Esophagus muscularis mucosa (tissue), 4 donors: ENCODE data around the gene SRRM4. TPM values are rescaled to one million over a fixed set of nuclear protein-coding genes. Genes with fewer than 3 reads are reported as not detected.

ENCODE experiments used
- DNase-seq: peaks from one replicate; pipeline ENCODE4 v3.0.0-alpha.2; 2017; ENCODE audit errors: extremely low spot score
- H3K27ac ChIP-seq, 4 donors: fragments of 200-600 bp; sonication (generic); replicated peaks in 1 of 4; 1 replicate in 3 of 4; 2 replicates in 1 of 4; pipeline ENCODE4 v1.5.1; 2016 to 2019; ENCODE audit warnings: mild to moderate bottlenecking in 1 of 4
- H3K27me3 ChIP-seq, 4 donors: fragments of 200-600 bp; sonication (generic); one replicate each; pipeline versions ENCODE4 v1.5.1 to v1.6.0; 2016 to 2019
- H3K36me3 ChIP-seq, 4 donors: fragments of 200-600 bp; sonication (generic); one replicate each; pipeline ENCODE4 v1.5.1; 2016 to 2019
- H3K4me1 ChIP-seq, 4 donors: fragments of 200-600 bp; sonication (generic); one replicate each; pipeline ENCODE4 v1.5.1; 2016 to 2019
- H3K4me3 ChIP-seq, 4 donors: fragments of 200-600 bp; sonication (generic); 1 replicate in 2 of 4; 2 replicates in 2 of 4; pipeline ENCODE4 v1.5.1; 2016 to 2019; ENCODE audit warnings: mild to moderate bottlenecking in 4 of 4, moderate library complexity in 1 of 4
- H3K9me3 ChIP-seq, 4 donors: fragments of 200-600 bp; sonication (generic); 1 replicate in 3 of 4; 2 replicates in 1 of 4; pipeline ENCODE4 v1.5.1; 2016 to 2019
- EP300 ChIP-seq: sonication (generic); formaldehyde crosslinking; IDR thresholded peaks from one replicate; pipeline ENCODE4 v1.6.1; 2017; ENCODE audit warnings: antibody characterized with exemption
- POLR2A ChIP-seq: fragments of 450-650 bp; IDR thresholded peaks from one replicate; pipeline ENCODE4 v1.6.1; 2017; ENCODE audit warnings: antibody characterized with exemption, moderate library complexity, mild to moderate bottlenecking, low read depth
- POLR2AphosphoS5 ChIP-seq, 2 donors: sonication (generic); formaldehyde crosslinking; IDR thresholded peaks; one replicate each; pipeline ENCODE4 v1.6.1; 2017; ENCODE audit warnings: antibody characterized with exemption in 2 of 2
- WGBS: methylation state at CpG from one replicate; pipeline ENCODE4 v1.1.5; 2018; 5-methylcytosine and 5-hydroxymethylcytosine counted together
- intact Hi-C: fragments of 100-400 bp; cut with DNase I; formaldehyde crosslinking; loops from one replicate; pipeline ENCODE4 v1.15.1; 2023
- total RNA-seq, 4 donors: library from RNA; depleted of rRNA; stranded (reverse); fragments of >200 nt; gene quantifications; one replicate each; pipeline versions ENCODE4 v1.1.0 to v1.2.1, GENCODE V29; 2016
- TF ChIP-seq, protein P1 (sequence below), 3 experiments: fragments of 200-600 bp in 2 of 3; fragments of 450-650 bp in 1 of 3; sonication (generic) in 2 of 3; IDR thresholded peaks; one replicate each; pipeline ENCODE4 v1.5.1; 2017 to 2019; ENCODE audit warnings: antibody characterized with exemption in 3 of 3, mild to moderate bottlenecking in 2 of 3, moderate library complexity in 1 of 3

SRRM4 gene
- total RNA-seq, 4 donors from 2014 or later = not detected

DNA sequence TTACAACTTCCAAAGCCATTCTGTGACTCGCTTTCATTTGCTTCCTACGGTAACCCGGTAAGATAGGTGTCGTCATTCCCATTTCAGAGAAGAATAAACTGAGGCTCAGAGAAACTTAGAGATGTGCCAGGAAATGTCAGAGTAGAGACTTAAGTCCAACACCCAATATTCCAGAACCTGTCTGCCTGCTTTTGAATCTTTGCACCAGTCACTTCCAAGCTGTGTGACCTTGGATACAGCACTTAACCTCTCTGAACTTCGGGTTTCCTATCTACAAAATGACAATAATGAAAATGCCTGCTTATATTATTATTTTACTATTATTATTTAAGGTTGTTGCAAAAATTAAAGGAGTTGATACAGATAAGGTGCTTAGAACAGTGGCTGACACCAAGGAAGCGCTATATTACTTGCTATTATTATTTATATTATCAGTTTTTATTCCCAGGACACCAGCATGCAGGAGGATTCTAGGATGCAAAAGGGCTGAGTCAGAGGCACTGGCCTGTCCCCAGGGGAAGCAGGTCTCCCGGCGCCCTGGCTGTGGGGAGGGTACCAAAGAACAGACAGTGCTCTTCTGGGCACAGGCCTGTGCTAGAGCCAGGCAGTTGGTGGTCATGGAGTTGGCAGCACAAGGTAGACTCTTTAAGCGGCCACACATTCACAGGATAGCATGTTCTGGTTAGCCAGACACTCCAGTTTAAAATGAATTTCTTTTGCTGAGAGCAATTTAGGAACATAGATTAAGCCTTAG is 202.8 kb downstream of the SRRM4 start:
- peaks cover 0 to 23% (median 21%) of the 10 kb centered on the region in 4 donors for H3K36me3 ChIP-seq
- no peak for DNase-seq
- TF ChIP-seq POLR2AphosphoS5 (IDR thresholded peaks at IDR 0.05) = peak; percentile 40 to 72
- TF ChIP-seq EP300 = no peak
- TF ChIP-seq POLR2A = no peak
- peak overlapping the region; percentile 86 to 98 (median 96) for H3K27ac ChIP-seq
- peaks cover 0 to 5% (median under 1%) of the 10 kb centered on the region in 4 donors for H3K27me3 ChIP-seq
- intact Hi-C loops = no loop called here
- H3K9me3 ChIP-seq = no peaks in the 10 kb centered on the region
- H3K4me3 ChIP-seq = peak overlapping the region; percentile 68 to 90 (median 73)
- 47% methylated on average over 9 of the region's 9 CpGs for WGBS
- H3K4me1 ChIP-seq = peaks cover 29 to 84% (median 70%) of the 10 kb centered on the region in 4 donors

GRCh38 chr12:119195256-119195655 is 213.9 kb downstream of the SRRM4 start:
- H3K27ac ChIP-seq = peak overlapping the region in 3 of 4 donors; percentile 82 to 95 (median 85)
- H3K4me1 ChIP-seq = peaks cover 7 to 39% (median 30%) of the 10 kb centered on the region in 4 donors
- peaks cover 28 to 59% (median 49%) of the 10 kb centered on the region in 4 donors for H3K36me3 ChIP-seq

DNA sequence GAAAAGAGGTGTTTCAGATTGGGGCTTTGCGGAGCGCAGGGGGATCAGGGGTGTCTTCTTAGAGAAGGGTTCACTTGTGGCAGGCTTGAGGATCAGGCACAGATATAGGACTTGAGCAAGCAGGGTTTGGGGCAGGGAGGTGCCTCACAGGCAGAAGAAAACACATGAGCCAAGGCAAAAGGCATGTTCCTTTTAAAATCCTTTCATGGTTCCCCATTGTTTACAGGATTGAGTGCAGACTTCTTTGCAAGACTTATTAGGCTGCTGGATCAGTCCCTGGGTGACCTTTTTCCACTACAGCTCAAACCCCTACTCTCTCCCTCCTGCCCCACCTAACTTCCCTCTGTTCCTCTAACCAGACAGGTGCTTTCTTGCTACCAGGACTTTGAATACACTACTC is 217.1 kb downstream of the SRRM4 start:
- intact Hi-C loops = no loop called here
- no peaks in the 10 kb centered on the region for H3K27me3 ChIP-seq
- no peak overlapping the region for H3K4me3 ChIP-seq
- H3K27ac ChIP-seq = peak overlapping the region; percentile 79 to 95 (median 84)
- DNase-seq = no peak
- no peaks in the 10 kb centered on the region for H3K9me3 ChIP-seq
- WGBS = 85% methylated on average over 2 of the region's 2 CpGs
- peak; percentile 47 to 56 for TF ChIP-seq POLR2AphosphoS5 (IDR thresholded peaks at IDR 0.05)
- TF ChIP-seq POLR2A = no peak
- peaks cover 19 to 32% (median 26%) of the 10 kb centered on the region in 4 donors for H3K36me3 ChIP-seq
- H3K4me1 ChIP-seq = peaks cover 7 to 35% (median 24%) of the 10 kb centered on the region in 4 donors

More at GRCh38 chr12:119195256-119195655, 213.9 kb downstream of the SRRM4 start:
- intact Hi-C loops = no loop called here
- H3K4me3 ChIP-seq = no peak overlapping the region
- 89% methylated on average over 16 of the region's 16 CpGs for WGBS
- H3K27me3 ChIP-seq = no peaks in the 10 kb centered on the region
- no peak for TF ChIP-seq EP300
- H3K9me3 ChIP-seq = no peaks in the 10 kb centered on the region
- DNase-seq = no peak

GRCh38 chr12:119200601-119201000 is 219.3 kb downstream of the SRRM4 start:
- H3K36me3 ChIP-seq = peaks cover 0 to 11% (median 5%) of the 10 kb centered on the region in 4 donors
- H3K4me3 ChIP-seq = no peak overlapping the region
- no peaks in the 10 kb centered on the region for H3K27me3 ChIP-seq
- DNase-seq = no peak
- intact Hi-C loops = loop anchor here (10.0 kb wide), 1 partner anchor 124 kb away; no protein-coding TSS in a partner anchor
- TF ChIP-seq, protein P1, sequence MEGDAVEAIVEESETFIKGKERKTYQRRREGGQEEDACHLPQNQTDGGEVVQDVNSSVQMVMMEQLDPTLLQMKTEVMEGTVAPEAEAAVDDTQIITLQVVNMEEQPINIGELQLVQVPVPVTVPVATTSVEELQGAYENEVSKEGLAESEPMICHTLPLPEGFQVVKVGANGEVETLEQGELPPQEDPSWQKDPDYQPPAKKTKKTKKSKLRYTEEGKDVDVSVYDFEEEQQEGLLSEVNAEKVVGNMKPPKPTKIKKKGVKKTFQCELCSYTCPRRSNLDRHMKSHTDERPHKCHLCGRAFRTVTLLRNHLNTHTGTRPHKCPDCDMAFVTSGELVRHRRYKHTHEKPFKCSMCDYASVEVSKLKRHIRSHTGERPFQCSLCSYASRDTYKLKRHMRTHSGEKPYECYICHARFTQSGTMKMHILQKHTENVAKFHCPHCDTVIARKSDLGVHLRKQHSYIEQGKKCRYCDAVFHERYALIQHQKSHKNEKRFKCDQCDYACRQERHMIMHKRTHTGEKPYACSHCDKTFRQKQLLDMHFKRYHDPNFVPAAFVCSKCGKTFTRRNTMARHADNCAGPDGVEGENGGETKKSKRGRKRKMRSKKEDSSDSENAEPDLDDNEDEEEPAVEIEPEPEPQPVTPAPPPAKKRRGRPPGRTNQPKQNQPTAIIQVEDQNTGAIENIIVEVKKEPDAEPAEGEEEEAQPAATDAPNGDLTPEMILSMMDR (IDR thresholded peaks at IDR 0.05) = no peak
- TF ChIP-seq POLR2AphosphoS5 (IDR thresholded peaks at IDR 0.05) (no peak), EP300 (no peak)
- H3K27ac ChIP-seq = peak overlapping the region in 3 of 4 donors; percentile 20 to 95 (median 85)
- H3K9me3 ChIP-seq = no peaks in the 10 kb centered on the region
- WGBS = 91% methylated on average over 4 of the region's 4 CpGs
- H3K4me1 ChIP-seq = peaks cover 22 to 55% (median 44%) of the 10 kb centered on the region in 4 donors

- no peak for DNase-seq
These were observed 220.6 kb downstream of the SRRM4 start for GRCh38 chr12:119201789-119202543.

More at GRCh38 chr12:119201789-119202543, 220.6 kb downstream of the SRRM4 start:
- 92% methylated on average over 6 of the region's 9 CpGs for WGBS
- TF ChIP-seq POLR2A = no peak
- TF ChIP-seq POLR2AphosphoS5 (IDR thresholded peaks at IDR 0.05) = no peak
- TF ChIP-seq, protein P1 (IDR thresholded peaks at IDR 0.05) = no peak
- no peak for TF ChIP-seq EP300
- intact Hi-C loops = loop anchor here (10.0 kb wide), 1 partner anchor 123 kb away; no protein-coding TSS in a partner anchor
- no peaks in the 10 kb centered on the region for H3K36me3 ChIP-seq
- H3K4me3 ChIP-seq = no peak overlapping the region
- no peaks in the 10 kb centered on the region for H3K27me3 ChIP-seq
- peak overlapping the region in 3 of 4 donors; percentile 30 to 86 (median 81) for H3K27ac ChIP-seq
- H3K4me1 ChIP-seq = peaks cover 22 to 65% (median 55%) of the 10 kb centered on the region in 4 donors
- no peaks in the 10 kb centered on the region for H3K9me3 ChIP-seq
